NOMO-1 treated with dmso at 0.1 percent for 144 hours (cell line): ENCODE results near the gene TRAPPC10.

ENCODE experiments used
- DNase-seq: peaks from one replicate; lab custom pipeline; 2025; ENCODE audit not compliant: unreplicated experiment; lab: John Stamatoyannopoulos, UW

Gene TRAPPC10

DNA sequence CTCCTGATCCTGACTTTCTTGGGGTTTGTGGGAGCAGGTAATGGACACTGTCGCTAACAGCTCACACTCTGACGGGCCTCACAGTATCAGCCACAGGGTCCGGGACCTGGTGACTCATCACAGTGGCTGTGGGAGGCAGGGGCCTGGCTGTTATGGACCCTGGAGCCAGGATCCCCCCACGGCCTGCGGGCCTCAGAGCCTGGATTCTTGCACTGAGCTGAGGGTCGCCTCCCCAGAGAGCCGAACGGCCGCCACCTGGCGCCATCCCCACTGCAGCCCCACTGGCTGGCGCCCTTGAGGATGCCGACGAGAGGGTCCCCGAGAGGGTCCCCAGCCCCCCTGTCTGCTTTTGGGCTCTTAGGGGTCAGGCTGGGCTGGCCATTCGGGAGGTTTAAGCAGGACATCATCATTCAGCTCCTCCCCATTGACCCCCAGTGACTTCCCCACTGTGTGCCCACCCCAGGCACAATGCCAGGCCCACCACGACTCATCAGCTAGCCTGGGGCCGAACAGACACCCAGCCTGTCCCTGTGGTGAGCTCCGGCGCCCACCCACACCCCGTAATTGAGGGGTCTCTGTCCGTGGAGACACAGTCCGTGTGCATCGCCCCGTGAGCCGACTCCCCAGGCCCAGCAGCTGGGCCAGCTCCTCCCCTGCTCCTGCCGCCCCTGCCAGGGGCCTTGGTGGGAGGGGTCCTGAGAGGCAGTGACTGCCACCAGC, 30.8 kb upstream of the TRAPPC10 start:
- no peak for DNase-seq

DNA sequence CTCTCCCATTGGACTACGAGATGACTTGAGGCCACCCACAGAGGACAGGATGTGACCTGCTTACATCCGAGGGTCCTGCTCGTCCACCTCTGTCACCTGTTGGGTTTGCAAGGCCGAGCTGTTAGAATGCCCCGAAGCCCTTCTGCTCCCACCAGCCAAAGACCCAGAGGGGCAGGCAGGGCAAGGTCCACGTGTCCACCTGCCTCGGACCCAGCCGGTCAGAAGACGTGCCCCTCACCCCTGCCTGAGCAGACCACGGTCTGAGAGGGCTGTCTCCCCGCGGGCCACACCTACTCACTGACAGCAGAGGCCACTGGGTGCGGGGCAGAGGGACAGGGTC, 30.3 kb upstream of the TRAPPC10 start:
- DNase-seq, result no peak

DNA sequence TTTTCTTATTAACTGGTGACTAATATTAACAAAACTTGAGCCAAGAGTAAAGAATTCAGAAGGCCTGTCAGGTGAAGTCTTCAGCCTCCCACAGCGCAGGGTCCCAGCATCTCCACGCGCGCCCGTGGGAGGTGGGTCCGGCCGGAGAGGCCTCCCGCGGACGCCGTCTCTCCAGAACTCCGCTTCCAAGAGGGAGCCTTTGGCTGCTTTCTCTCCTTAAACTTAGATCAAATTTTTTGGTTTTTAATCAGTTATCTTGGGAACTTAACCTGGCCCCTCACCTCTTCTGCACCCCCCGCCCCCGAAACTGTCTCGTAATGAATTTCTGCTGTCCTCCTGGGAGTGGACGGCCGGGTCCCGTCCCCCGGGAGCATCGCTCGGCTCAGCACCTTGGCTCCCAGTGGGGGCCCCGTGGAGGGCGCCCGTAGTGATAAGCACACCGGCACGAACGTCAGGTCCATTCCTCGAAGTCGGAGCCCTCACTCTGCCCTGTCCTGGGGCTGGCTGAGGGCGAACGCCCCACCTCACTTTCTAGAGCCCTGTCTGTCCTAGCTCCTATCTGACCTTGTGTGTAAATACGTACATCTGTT, 29.5 kb upstream of the TRAPPC10 start:
- no peak for DNase-seq

DNA sequence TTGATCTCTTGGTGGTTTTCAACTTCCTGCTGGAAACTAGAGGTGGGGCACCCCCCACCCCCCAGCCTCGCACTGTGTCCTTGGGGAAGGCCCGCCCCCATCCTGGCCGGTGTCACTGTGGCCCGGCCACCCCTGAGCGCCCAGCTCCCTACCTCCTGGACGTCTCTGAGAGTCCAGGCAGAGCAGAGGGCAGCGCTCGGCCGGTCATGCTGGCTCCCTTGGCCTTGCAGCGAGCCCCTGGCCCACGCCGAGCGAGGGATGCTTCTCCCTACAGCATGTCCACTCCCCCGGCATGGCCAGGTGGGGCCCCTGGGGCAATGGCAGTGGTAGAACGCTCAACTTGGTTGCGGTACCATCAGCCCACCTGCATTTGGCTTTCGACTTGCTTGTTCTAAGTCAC, 28.7 kb upstream of the TRAPPC10 start:
- no peak for DNase-seq

DNA sequence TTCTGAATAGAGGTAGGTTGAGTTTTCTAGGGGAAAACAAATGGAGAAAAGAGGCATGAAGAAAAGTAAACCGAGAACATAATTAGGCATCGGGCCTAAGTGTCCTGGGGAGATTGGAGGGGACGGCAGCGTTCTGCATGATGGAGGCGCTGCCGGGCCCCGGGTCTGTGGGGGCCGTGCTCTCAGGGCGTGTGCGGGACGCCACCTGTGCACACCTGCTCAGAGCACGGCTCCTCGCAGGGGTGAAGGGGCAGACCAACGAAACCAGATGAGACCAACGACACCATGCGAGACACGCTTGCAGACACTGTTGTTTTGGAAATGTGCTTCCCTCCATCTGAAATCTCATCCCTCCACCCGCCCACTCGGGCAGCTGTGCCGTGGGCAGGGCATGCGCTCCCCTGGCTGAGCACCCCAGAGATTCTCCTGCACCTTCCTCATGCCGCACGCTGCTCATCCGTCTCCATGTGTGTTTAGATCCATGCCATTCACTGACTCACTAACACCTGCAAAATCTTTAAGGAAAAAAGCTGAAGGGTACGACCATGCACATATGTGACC, 28.2 kb upstream of the TRAPPC10 start:
- no peak for DNase-seq

DNA sequence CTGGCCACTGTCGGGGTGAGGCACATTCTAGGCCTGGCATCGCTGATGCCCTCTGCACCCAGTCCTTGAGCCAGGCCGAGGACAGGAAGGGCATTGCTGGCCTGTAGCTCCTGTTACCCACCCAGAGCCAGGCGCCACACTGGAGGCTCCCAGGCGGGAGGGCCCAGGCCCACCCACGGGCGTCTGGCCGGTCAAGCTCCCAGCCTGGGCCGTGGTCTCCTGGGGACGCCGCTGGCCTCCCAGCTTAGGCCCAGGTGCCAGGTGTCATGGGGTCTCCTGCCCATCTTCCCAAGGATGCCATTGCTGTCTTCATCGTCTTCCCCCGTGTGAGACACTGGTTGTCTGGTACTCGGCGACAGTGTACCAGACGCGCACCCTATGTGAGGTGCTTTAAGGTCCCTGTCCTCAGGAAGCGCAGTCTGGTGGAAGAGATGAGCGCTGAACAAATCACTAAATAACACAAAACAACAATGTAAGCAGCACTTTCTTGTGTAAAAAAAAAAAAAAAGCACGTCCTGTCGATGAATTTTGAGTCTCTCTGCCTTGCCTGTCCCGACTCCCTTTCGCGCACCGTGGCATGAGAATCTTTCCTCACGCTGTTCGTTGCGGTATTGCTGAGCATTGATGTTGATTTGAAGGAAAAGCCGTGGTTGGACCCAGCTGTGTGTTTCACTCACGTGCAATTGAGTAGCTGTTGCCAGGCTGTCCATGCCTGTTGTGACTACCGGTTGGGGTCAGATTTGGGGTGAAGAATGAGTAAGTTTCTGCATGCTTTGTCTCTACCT, 27.0 kb upstream of the TRAPPC10 start:
- no peak for DNase-seq

DNA sequence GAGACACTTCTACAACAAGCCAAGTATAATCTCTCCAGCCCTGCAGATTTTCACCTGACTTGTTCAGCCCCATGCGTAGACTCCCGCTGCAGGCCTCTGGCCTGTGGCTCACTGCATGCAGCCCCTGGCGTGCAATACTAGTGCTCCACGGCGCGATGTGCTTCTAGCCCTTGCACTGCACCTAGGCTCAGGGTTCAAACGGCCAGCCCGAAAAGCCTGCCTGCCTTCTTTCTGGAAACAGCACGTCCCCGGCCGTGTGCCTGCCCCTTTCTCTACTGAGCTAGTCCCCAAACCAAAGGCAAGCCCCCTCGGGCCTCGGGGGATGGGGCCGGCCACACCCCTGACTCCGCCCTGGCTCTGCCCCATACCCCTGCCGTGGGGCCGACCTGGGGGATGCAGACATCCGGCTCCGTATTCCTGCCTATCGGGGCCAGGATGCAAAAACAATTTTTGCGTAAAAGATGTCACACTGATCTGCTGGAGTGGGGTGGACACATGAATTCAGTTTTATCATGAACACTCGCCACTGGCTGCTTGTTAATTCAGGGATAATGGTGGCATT, 26.3 kb upstream of the TRAPPC10 start:
- DNase-seq, result no peak

DNA sequence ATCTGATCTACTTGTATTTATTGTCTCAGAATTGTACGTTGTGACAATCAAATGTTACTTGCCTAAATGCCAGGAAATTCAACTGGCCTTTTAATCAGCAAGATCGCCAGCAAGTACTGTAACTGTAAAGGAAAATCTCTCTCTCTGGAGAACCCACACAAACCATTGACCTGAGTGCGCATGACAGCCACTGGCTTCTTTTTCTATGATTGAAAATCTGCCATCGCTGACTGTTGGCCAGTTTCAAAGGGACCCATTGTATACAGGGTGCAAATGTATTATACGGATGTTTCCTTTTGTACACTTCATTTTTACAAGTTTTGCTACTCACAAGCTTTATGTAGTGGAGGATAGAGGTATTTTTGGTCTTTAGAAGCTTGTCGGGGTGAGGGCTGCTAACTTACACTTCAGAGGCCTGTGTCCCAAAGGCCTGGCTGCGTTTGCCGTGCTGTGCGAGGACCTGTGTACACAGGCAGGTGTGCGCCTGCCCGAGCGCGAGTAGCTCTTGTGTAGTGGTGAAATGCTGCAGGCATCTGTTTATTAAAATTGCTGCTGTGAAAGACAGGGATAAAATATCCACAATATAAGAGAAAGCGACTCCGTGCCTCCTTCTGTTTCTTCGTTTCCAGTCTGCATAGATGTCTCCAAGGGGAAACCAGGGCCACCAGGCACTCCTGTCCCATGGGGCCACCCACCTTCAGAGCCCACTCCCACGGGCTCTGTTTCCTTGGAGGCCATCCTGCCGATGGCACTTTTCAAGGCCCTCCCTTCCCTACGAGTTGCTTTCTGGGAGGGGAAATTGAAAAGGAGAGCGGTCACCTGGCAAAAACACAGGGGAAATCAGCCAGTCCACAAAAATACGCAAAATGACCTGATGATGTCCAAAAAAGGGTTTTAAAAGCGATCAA, 25.3 kb upstream of the TRAPPC10 start:
- DNase-seq, result no peak

DNA sequence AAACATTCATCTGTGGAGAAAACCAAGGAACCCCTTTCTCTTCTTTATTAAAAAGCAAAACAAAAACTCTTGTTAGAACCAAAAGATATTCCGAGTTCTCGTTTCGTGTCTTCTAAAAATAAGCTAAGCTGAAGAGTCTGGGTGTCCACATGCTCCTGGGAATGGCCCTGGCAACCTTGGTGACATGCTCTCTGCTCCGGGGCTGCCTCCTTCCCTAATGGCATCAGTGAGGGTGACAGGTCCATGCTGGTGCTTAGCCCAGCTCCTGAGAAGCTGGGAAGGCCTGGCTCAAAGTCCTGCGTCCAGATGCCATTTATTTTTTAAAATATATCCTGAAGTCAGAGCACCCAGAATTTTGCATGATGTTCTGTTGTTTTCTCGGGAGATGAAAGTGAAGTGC, 24.6 kb upstream of the TRAPPC10 start:
- DNase-seq, result no peak

DNA sequence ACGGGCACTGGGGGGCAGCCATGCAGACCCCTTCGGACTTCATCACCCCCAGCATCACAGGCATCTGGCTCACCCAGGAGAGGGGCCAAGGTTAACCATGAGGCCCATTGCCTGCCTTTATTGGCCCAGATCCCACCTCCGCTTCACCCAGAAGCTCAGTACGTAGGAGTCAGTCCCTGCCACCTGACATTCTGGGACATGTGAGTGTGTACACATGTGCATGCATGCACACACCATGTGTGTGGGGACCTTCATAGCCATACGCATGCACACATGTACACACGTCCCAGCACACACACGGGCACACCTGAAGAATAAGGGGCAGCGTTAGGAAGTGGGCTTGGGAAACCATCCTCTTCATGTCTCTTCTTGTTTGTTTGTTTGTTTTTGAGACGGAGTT, 24.1 kb upstream of the TRAPPC10 start:
- DNase-seq, result no peak

DNA sequence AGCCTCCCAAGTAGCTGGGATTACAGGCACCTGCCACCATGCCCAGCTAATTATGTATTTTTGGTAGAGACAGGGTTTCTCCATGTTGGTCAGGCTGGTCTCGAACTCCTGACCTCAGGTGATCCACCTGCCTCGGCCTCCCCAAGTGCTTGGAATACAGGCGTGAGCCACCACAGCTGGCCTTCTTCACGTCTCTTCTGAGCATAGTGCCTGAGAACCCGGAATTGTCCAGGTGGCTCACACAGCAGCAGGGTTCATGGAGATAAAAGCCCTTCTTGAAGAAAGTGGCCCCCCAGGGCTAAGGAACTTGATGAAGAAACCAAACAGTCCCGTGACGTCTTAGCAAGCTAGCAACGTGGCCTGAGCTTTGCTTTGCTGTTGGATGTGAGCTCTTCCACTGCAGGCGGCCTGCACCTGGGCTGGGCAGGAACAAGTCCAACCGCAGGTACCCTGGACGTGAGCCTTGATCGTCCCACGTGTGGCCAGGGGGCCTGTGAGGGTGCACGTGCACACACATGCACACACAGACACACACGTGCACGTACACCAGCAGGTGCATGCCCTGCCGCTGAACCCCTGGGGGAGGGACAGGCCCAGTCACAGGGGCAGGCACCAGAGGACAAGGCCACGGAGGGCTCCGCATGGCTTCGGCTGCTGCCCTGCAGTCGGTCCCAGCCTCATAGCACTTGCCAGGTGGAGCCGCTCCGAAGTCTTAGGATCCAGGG, 23.4 kb upstream of the TRAPPC10 start:
- DNase-seq, result no peak

DNA sequence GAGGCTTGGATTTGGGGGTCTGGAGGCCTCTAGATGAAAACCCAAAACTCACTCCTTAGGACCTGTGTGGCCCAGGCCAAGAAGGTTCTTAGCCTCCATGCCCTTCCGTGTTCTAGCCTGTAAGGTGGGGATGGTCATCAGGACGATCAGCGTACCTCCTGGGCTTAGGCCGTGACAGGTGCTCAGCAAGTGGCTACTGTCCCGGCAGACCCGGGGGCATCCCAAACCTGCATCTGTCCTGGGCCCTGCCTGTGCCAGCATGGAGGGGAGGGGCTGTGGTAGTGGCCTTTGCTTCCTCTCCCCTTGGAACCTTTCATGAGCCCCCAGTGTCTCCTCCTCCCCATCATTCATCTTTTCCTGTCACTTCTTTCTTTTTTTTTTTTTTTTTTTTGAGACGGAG, 22.7 kb upstream of the TRAPPC10 start:
- DNase-seq, result no peak

DNA sequence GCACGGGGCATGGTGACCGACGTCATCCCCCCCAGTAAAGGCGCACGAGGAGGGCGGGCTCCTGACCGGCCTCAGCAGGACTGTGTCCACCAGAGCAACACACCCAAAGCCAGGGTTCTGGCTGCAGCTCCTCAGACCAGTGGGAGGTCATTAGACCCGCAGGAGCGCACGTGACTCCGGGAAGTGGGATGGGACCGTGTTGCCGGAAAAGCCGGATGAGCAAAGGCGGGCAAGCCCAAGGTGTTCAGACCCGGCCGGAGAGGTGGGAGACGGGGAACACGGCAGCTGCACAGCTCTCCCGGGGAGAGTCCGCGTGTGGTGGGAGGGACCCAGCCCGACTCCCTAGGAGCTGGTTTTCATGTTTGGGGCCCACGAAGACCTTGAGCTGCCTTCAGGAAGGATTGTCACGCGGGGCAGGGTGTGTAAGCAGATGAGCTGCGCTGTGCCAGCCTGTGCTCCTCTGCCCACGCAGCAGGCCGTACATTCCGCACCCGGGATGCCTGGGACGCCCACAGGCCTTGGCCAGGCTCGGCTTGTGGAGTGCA, 20.6 kb upstream of the TRAPPC10 start:
- DNase-seq, result no peak

DNA sequence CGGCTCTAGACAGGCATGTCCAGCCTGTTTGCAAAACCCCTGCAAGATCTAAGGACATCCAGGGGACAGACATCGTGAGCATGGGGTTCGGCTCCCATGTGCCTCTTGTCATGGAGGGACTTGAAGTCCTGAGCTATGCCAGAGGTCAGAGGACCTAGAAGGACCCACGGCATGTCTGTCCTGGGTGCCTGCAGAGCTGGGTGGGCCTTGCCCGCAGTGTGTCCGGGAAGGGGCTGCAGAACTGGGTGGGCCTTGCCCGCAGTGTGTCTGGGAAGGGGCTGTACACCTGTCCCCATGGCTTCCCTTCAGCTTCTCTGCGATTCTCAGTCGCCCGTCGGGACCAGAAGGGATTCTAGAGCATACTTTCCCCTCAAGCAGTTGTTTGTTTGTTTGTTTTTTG, 20.0 kb upstream of the TRAPPC10 start:
- no peak for DNase-seq

DNA sequence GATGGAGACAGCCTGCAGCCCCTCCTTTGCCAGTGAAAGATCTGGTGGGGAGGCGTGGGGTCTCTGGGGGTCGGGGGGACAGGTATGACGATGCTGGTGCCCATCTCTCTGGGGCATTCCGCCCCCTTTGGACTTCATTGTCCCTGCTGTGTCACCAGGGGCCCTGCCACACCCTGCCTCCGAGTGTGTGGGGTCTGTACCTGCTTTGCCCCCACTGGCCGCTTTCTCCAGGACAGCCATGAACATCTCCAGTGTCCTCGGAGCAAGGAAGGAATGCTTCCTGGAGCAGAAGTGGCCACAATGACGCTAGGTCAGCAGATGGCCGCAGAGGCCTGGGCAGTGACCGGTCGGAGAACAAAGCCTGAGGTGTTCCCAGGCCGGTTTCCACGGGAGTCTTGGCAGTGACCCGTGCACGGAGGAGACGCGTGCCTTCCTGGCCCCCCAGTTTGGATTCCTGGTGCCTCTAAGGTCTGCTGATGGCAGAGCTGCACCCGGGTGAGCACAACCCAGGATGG, 18.6 kb upstream of the TRAPPC10 start:
- DNase-seq, result no peak

DNA sequence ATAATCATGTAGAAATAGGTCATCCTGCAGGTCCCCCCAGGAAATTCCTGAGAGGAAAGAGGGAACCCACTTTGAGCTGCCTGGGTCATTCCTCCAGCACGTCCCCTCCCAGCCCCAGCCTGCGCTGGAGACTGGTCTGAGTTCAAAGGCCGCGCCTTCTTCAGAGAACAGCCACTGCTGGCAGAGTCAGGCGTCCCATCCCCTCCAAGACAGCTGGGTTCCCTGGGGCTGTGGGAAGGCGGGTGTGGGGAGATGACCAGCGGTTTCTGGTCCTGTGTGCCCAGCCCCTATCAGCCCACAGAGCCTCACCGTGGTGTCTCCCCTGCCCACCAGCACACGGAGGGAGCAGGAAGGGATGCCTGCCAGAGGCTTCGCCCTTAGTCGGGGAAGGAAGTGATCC, 18.0 kb upstream of the TRAPPC10 start:
- no peak for DNase-seq

DNA sequence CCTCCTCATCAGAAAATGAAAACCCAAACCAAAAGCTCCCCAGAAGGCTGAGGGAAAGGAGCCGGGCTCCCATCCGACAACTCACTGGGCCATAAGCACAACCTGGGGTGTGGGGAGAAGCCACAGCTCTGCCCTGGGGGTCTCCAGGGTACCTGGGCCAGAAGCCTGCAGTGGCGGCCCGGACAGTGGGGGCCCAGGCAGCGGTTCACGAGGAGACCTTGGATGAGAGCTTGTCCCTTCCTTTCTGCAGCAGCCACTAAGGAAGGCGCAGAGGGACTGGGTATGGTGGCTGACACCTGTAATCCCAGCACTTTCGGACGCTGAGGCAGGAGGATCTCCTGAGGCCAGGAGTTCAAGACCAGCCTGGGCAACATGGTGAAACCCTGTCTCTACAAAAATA, 17.5 kb upstream of the TRAPPC10 start:
- DNase-seq, result no peak

DNA sequence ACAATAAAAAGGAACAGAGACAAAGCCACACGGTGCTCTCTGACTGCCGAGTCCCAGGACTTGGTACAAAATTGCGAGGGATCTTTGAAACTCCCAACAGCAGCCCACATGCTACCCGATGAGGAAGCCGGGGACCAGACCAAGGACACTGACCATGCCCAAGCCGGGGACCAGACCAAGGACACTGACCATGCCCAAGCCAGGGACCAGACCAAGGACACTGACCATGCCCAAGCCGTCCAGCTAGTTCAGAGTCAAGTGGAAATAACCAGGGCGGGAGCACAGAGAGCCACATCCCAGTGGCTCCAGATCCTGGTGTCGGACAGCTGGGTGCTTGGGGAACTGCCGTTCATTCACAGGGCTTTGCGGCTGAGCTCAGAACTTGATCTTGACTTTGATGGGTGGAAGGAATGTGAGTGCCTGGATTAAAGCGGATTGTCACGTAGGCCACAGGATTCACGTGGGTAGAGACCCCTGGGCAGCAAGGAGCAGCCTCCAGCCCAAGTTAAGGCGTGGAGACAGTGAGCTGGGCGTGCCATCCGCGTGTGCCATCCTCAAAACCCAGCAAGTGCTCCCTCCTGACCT, 16.5 kb upstream of the TRAPPC10 start:
- no peak for DNase-seq
